Body of pancreas (tissue), 4 donors: ENCODE data around the gene RBCK1.

Source experiments
- CTCF ChIP-seq, 7 experiments: fragments of 450-650 bp in 4 of 7; fragments of 200-600 bp in 3 of 7; sonication (generic) in 3 of 7; IDR thresholded peaks; one replicate each; pipeline ENCODE4 v1.5.1; 2016 to 2019; ENCODE audit warnings: antibody characterized with exemption in 7 of 7
- POLR2A ChIP-seq, 3 donors: fragments of 450-650 bp; IDR thresholded peaks; one replicate each; pipeline ENCODE4 v1.6.1; 2016; ENCODE audit warnings: antibody characterized with exemption in 3 of 3, mild to moderate bottlenecking in 2 of 3

- TF ChIP-seq CTCF (IDR thresholded peaks at IDR 0.05) (no peak), POLR2A (IDR thresholded peaks at IDR 0.05) (peak in 2 of 3 donors; percentile 46 to 61)
Observed at GRCh38 chr20:407953-408842, at the start of gene RBCK1.
